Esophagus (tissue), 2 donors: ENCODE measurements around the gene YBX2. TPM values are rescaled to one million over a fixed set of nuclear protein-coding genes. Genes with fewer than 3 reads are reported as not detected.
"Not testable (repeated sequence)": the region's sequence is repeated elsewhere in the genome, so short reads cannot be mapped to it uniquely, and the experiment has no call there.

Experiments
- H3K27ac ChIP-seq, 2 donors: one replicate each; pipeline ENCODE4 v1.5.1; 2013; ENCODE audit warnings: low read depth in 2 of 2, mild to moderate bottlenecking in 2 of 2, inconsistent platforms in 1 of 2, low read length in 1 of 2, moderate library complexity in 1 of 2
- H3K27me3 ChIP-seq, 2 donors: one replicate each; pipeline ENCODE4 v1.6.1; 2013; ENCODE audit warnings: low read length in 2 of 2, control low read depth in 1 of 2, mild to moderate bottlenecking in 1 of 2; ENCODE audit not compliant: insufficient read depth in 2 of 2, control insufficient read depth in 1 of 2
- H3K36me3 ChIP-seq, 2 donors: one replicate each; pipeline ENCODE4 v1.6.1; 2013; ENCODE audit warnings: low read length in 1 of 2; ENCODE audit not compliant: control insufficient read depth in 2 of 2, insufficient read depth in 2 of 2
- H3K4me1 ChIP-seq, 2 donors: one replicate each; pipeline ENCODE4 v1.6.1; 2013; ENCODE audit warnings: low read length in 1 of 2; ENCODE audit not compliant: control insufficient read depth in 2 of 2, insufficient read depth in 2 of 2
- H3K4me3 ChIP-seq, 2 donors: one replicate each; pipeline ENCODE4 v1.5.1; 2013; ENCODE audit warnings: low read length in 2 of 2, mild to moderate bottlenecking in 2 of 2, low read depth in 1 of 2, moderate library complexity in 1 of 2
- H3K9me3 ChIP-seq, 2 donors: one replicate each; pipeline ENCODE4 v1.6.1; 2013; ENCODE audit warnings: mild to moderate bottlenecking in 2 of 2, low read depth in 1 of 2, low read length in 1 of 2, moderate library complexity in 1 of 2; ENCODE audit not compliant: control insufficient read depth in 2 of 2, insufficient read depth in 1 of 2
- WGBS, 2 donors: extraction: QIAGEN DNeasy Blood & Tissue Kit; methylation state at CpG; one replicate each; pipeline ENCODE4 v1.1.7; 2013; 5-methylcytosine and 5-hydroxymethylcytosine counted together
- polyA plus RNA-seq, 2 donors: library from polyadenylated mRNA; stranded (reverse); fragments of 200-250 nt; gene quantifications; one replicate each; pipeline ENCODE4 v1.2.3, GENCODE V29; 2013
- donor health status: healthy with polysubstance abuse.
- donor health status: Bipolar disorder and iron deficiency.

The YBX2 gene
- 10 to 100 TPM in 1 of 2 donors, 1 to 10 TPM in 1; 2.8 to 13.0 TPM for polyA plus RNA-seq

DNA sequence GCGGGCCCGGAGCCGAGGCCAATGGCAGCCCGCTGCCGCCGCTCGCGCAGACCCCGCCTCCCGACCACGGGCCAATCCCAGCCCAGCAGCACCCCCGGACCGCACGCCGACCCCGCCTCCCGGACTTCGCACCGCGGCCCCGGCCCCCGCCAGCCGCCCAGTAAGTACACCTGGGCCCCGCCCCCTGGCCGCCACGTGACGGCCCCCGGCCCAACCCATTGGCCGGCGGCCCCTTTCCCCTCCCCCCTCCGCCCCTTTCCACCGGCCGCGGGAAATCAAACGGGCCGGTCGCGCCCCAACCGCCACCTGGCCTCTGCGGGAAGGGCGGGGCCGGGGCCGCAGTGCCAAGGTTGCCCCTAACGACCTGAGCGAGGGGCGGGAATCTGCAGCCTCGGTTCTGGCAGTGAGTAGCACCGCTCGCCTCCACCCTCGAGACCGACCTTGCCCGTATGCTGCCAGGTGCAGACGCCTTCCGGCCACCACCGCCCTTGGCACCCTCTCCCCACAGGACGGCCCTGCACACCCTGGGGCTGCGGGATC is at the start of gene YBX2:
YBX2 (minus strand) TSS at position 26 of the 540 bp plus-strand sequence. CDS start 139 bp downstream, outside the sequence.
- no peaks in the 10 kb centered on the region for H3K27me3 ChIP-seq
- WGBS, 2 donors, result 2 to 3% methylated on average over 34 to 57 of the region's 57 CpGs
- H3K4me3 ChIP-seq, result peak within 1 kb of the TSS; percentile 26 to 36
- peak within 1 kb of the TSS; percentile 53 to 86 for H3K27ac ChIP-seq
- peaks cover 16 to 17% of the 10 kb centered on the region in 2 donors for H3K4me1 ChIP-seq
- H3K9me3 ChIP-seq, result no peaks in the 10 kb centered on the region
- no peaks in the 10 kb centered on the region for H3K36me3 ChIP-seq

DNA sequence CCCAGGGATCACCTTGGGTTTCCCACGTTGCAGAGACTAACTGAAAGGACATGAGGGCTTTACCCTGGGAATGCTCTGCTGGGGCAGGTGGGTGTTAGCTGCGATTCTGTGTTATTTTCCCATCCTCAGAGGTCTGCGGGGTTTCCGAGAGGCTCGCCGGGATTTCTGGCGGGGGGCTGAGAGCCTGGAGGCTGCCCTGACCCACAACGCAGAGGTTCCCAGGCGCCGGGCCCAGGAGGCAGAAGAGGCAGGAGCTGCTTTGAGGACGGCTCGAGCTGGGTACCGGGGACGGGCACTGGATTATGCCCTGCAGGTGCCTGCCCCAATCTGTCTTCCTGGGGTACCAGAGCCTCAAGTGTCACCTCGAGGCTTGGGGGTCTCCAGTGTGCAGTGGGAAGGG is 48.8 kb upstream of the YBX2 start:
- Histone ChIP-seq H3K27me3 (no peaks in the 10 kb centered on the region), H3K36me3 (peaks cover 0 to 5% of the 10 kb centered on the region in 2 donors), H3K4me1 (no peaks in the 10 kb centered on the region), H3K9me3 (no peaks in the 10 kb centered on the region), H3K4me3 (no peak overlapping the region), H3K27ac (no peak overlapping the region)
- 68% methylated on average over 15 of the region's 15 CpGs for WGBS, 2 donors

- Histone ChIP-seq H3K27me3 (no peaks in the 10 kb centered on the region), H3K4me1 (no peaks in the 10 kb centered on the region), H3K27ac (no peak overlapping the region), H3K9me3 (no peaks in the 10 kb centered on the region), H3K4me3 (no peak overlapping the region), H3K36me3 (no peaks in the 10 kb centered on the region)
- WGBS, 2 donors, result 91 to 92% methylated on average over 13 of the region's 13 CpGs
Measured at GRCh38 chr17:7341842-7342241, 47.4 kb upstream of the YBX2 start.

- no peak overlapping the region for H3K27ac ChIP-seq
- no peaks in the 10 kb centered on the region for H3K9me3 ChIP-seq
- H3K4me3 ChIP-seq, result no peak overlapping the region
- H3K36me3 ChIP-seq, result no peaks in the 10 kb centered on the region
- H3K27me3 ChIP-seq, result no peaks in the 10 kb centered on the region
- no peaks in the 10 kb centered on the region for H3K4me1 ChIP-seq
- WGBS, 2 donors, result 71 to 85% methylated on average over 2 of the region's 2 CpGs
Measured at GRCh38 chr17:7340179-7340578, 45.7 kb upstream of the YBX2 start.

GRCh38 chr17:7337600-7337999 is 43.2 kb upstream of the YBX2 start:
- H3K36me3 ChIP-seq, H3K27ac ChIP-seq, H3K9me3 ChIP-seq, H3K27me3 ChIP-seq, H3K4me1 ChIP-seq: not testable (repeated sequence)
- peak overlapping the region in 1 of 2 donors; percentile 24 for H3K4me3 ChIP-seq
- 72% methylated on average over 7 of the region's 7 CpGs for WGBS, 2 donors

GRCh38 chr17:7336240-7337175 is 42.1 kb upstream of the YBX2 start, which contains the start of gene ACAP1:
Gene ACAP1, plus strand, starts transcription at chr17:7336529. Its CDS starts 206 bp downstream, at chr17:7336735.
- peak within 1 kb of the TSS in 1 of 2 donors; percentile 42 for H3K27ac ChIP-seq
- no peaks in the 10 kb centered on the region for H3K4me1 ChIP-seq
- no peaks in the 10 kb centered on the region for H3K27me3 ChIP-seq
- no peaks in the 10 kb centered on the region for H3K36me3 ChIP-seq
- WGBS, 2 donors, result 36 to 38% methylated on average over 16 to 17 of the region's 17 CpGs
- H3K4me3 ChIP-seq, result peak within 1 kb of the TSS; percentile 41 to 47
- H3K9me3 ChIP-seq, result no peaks in the 10 kb centered on the region

DNA sequence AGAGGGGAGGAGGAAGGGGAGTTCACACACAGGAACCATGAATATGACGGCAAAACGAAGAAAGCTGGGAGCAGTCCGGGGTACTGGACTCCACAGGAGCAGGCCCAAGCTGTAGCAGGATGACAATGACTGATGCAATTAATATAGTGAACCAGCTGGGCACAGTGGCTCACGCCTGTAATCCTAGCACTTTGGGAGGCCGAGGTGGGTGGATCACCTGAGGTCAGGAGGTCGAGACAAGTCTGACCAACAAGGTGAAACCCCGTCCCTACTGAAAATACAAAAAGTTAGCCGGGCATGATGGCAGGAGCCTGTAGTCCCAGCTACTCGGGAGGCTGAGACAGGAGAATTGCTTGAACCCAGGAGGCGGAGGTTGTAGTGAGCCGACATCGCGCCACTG is 41.3 kb upstream of the YBX2 start:
- not testable (repeated sequence) for H3K27ac ChIP-seq, H3K27me3 ChIP-seq, H3K4me3 ChIP-seq, H3K4me1 ChIP-seq, H3K36me3 ChIP-seq, H3K9me3 ChIP-seq
- WGBS, 2 donors, result 80 to 84% methylated on average over 13 of the region's 13 CpGs

DNA sequence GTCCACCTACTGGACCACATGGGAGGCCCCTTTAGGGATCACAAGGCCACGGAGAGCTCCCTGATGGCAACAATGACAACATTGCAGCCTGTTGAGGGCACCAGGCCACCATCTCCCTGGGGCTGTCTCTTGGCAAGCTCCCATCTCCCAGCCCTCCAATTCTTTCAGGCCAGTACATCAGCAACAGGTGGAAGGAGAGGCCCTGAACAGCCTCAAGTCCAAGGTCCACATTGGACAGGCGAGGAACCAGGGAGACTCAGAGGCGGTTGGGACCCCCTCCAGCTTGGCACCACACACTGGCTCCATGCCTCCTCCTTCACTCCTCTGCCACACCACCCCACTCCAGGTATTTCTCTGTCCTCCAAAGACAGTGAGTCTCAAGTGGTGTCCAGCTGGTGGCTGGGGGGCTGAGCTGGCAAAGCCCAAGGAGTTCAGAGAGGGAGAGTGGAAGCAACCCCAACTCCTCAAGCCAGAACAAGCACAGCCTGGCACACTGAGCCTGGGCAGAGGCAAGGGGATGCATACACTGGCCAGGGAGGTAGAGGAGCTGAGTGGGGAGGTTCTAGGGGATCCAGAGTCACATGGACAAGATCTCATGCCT is 40.6 kb upstream of the YBX2 start:
- Histone ChIP-seq H3K27ac (no peak overlapping the region), H3K4me1 (peaks cover 0 to 3% of the 10 kb centered on the region in 2 donors), H3K36me3 (no peaks in the 10 kb centered on the region), H3K4me3 (no peak overlapping the region), H3K27me3 (no peaks in the 10 kb centered on the region), H3K9me3 (no peaks in the 10 kb centered on the region)
- WGBS, 2 donors, result 77 to 88% methylated on average over 3 of the region's 3 CpGs

DNA sequence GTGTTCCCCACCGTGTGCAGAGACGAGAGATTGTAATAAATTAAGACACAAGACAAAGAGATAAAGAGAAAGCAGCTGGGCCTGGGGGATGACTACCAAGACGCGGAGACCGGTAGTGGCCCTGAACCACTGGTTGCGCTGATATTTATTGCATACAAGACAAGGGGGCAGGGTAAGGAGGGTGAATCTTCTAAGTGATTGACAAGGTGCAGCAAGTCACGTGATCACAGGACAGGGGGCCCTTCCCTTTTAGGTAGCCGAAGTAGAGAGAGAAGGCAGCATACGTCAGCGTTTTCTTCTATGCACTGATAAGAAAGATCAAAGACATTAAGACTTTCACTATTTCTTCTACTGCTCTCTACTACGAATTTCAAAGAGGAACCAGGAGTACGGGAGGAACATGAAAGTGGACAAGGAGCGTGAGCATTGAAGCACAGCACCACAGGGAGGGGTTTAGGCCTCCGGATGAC is 38.2 kb upstream of the YBX2 start:
- not testable (repeated sequence) for H3K27me3 ChIP-seq, H3K9me3 ChIP-seq, H3K27ac ChIP-seq, H3K36me3 ChIP-seq, H3K4me3 ChIP-seq, H3K4me1 ChIP-seq
- WGBS, 2 donors, result 48 to 54% methylated on average over 14 of the region's 14 CpGs
